ENCODE measurements around the gene PHACTR2. TPM values are rescaled to one million over a fixed set of nuclear protein-coding genes. Genes with fewer than 3 reads are reported as not detected.

Gene PHACTR2
- total RNA-seq, 4 donors from 2014 or later = 25.4 to 31.8 (median 26.1) TPM

GRCh38 chr6:143742955-143743255, 65.1 kb downstream of the PHACTR2 start:
- H3K9me3 ChIP-seq = no peaks in the 10 kb centered on the region
- peaks cover 40 to 51% of the 10 kb centered on the region in 2 donors for H3K4me1 ChIP-seq
- in situ Hi-C loops (cut with MboI; ENCODE audit: low sequenced_read_pairs in 4 of 4) (no loop called here), intact Hi-C loops (cut with DNase I; ENCODE audit: low total_unique reads) (loop anchor here (5.0 kb wide), 1 partner anchor 66 kb away; the partner anchor contains the start of gene PHACTR2)
- H3K4me3 ChIP-seq = no peak overlapping the region
- DNase-seq = no peak
- no peaks in the 10 kb centered on the region for H3K27me3 ChIP-seq
- no peak for ATAC-seq
- TF ChIP-seq POLR2A (IDR thresholded peaks at IDR 0.05) (no peak), CTCF (IDR thresholded peaks at IDR 0.05 in 4 of 5, conservative IDR thresholded peaks at IDR 0.05 in 1 of 5) (no peak)
- peak overlapping the region; percentile 51 to 63 (median 57) for H3K27ac ChIP-seq
- H3K36me3 ChIP-seq = no peaks in the 10 kb centered on the region

- Histone ChIP-seq H3K27me3 (no peaks in the 10 kb centered on the region), H3K9me3 (no peaks in the 10 kb centered on the region), H3K4me1 (peaks cover 40 to 51% of the 10 kb centered on the region in 2 donors), H3K36me3 (no peaks in the 10 kb centered on the region), H3K27ac (peak overlapping the region; percentile 51 to 63 (median 57)), H3K4me3 (no peak overlapping the region)
- TF ChIP-seq CTCF (IDR thresholded peaks at IDR 0.05 in 4 of 5, conservative IDR thresholded peaks at IDR 0.05 in 1 of 5) (no peak), POLR2A (IDR thresholded peaks at IDR 0.05) (no peak)
- DNase-seq (no peak), ATAC-seq (peak; percentile 15 to 45)
- intact Hi-C loops (cut with DNase I; ENCODE audit: low total_unique reads) = loop anchor here (5.0 kb wide), 1 partner anchor 66 kb away; the partner anchor contains the start of gene PHACTR2
- in situ Hi-C loops (cut with MboI; ENCODE audit: low sequenced_read_pairs in 4 of 4) = no loop called here
These were observed 65.8 kb downstream of the PHACTR2 start for GRCh38 chr6:143743301-143744166.

GRCh38 chr6:143744551-143745165, 66.9 kb downstream of the PHACTR2 start:
- ATAC-seq (peak in 1 of 2 donors; percentile 25), DNase-seq (no peak)
- no peaks in the 10 kb centered on the region for H3K27me3 ChIP-seq
- in situ Hi-C loops (cut with MboI; ENCODE audit: low sequenced_read_pairs in 4 of 4) (no loop called here), intact Hi-C loops (cut with DNase I; ENCODE audit: low total_unique reads) (loop anchor here (5.0 kb wide), 1 partner anchor 67 kb away; the partner anchor contains the start of gene PHACTR2)
- H3K4me1 ChIP-seq = peaks cover 40 to 51% of the 10 kb centered on the region in 2 donors
- no peaks in the 10 kb centered on the region for H3K36me3 ChIP-seq
- peak overlapping the region in 1 of 4 donors; percentile 19 for H3K4me3 ChIP-seq
- TF ChIP-seq POLR2A (IDR thresholded peaks at IDR 0.05) (no peak), CTCF (IDR thresholded peaks at IDR 0.05 in 4 of 5, conservative IDR thresholded peaks at IDR 0.05 in 1 of 5) (no peak)
- H3K9me3 ChIP-seq = no peaks in the 10 kb centered on the region
- H3K27ac ChIP-seq = peak overlapping the region; percentile 51 to 63 (median 57)

GRCh38 chr6:143745166-143746133, 67.7 kb downstream of the PHACTR2 start:
- no peaks in the 10 kb centered on the region for H3K9me3 ChIP-seq
- TF ChIP-seq CTCF (IDR thresholded peaks at IDR 0.05 in 4 of 5, conservative IDR thresholded peaks at IDR 0.05 in 1 of 5) = no peak
- TF ChIP-seq POLR2A (IDR thresholded peaks at IDR 0.05) = no peak
- H3K4me3 ChIP-seq = peak overlapping the region; percentile 1 to 19 (median 12)
- H3K27ac ChIP-seq = peak overlapping the region; percentile 51 to 63 (median 57)
- intact Hi-C loops (cut with DNase I; ENCODE audit: low total_unique reads) = no loop called here
- H3K4me1 ChIP-seq = peaks cover 40 to 51% of the 10 kb centered on the region in 2 donors
- ATAC-seq = peak; percentile 13 to 31
- H3K27me3 ChIP-seq = no peaks in the 10 kb centered on the region
- in situ Hi-C loops (cut with MboI; ENCODE audit: low sequenced_read_pairs in 4 of 4) = no loop called here
- DNase-seq = no peak
- no peaks in the 10 kb centered on the region for H3K36me3 ChIP-seq
